ENCODE results near the gene MSX1. TPM values are rescaled to one million over a fixed set of nuclear protein-coding genes. Genes with fewer than 3 reads are reported as not detected.

Gene MSX1
- total RNA-seq, 4 donors from 2014 or later = not detected

GRCh38 chr4:4838051-4838935 lies 21.2 kb upstream of the MSX1 start:
- TF ChIP-seq, protein P1, sequence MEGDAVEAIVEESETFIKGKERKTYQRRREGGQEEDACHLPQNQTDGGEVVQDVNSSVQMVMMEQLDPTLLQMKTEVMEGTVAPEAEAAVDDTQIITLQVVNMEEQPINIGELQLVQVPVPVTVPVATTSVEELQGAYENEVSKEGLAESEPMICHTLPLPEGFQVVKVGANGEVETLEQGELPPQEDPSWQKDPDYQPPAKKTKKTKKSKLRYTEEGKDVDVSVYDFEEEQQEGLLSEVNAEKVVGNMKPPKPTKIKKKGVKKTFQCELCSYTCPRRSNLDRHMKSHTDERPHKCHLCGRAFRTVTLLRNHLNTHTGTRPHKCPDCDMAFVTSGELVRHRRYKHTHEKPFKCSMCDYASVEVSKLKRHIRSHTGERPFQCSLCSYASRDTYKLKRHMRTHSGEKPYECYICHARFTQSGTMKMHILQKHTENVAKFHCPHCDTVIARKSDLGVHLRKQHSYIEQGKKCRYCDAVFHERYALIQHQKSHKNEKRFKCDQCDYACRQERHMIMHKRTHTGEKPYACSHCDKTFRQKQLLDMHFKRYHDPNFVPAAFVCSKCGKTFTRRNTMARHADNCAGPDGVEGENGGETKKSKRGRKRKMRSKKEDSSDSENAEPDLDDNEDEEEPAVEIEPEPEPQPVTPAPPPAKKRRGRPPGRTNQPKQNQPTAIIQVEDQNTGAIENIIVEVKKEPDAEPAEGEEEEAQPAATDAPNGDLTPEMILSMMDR (IDR thresholded peaks at IDR 0.05) = no peak
- no peak for TF ChIP-seq POLR2A (IDR thresholded peaks at IDR 0.05)
- H3K27ac ChIP-seq = no peak overlapping the region

DNA sequence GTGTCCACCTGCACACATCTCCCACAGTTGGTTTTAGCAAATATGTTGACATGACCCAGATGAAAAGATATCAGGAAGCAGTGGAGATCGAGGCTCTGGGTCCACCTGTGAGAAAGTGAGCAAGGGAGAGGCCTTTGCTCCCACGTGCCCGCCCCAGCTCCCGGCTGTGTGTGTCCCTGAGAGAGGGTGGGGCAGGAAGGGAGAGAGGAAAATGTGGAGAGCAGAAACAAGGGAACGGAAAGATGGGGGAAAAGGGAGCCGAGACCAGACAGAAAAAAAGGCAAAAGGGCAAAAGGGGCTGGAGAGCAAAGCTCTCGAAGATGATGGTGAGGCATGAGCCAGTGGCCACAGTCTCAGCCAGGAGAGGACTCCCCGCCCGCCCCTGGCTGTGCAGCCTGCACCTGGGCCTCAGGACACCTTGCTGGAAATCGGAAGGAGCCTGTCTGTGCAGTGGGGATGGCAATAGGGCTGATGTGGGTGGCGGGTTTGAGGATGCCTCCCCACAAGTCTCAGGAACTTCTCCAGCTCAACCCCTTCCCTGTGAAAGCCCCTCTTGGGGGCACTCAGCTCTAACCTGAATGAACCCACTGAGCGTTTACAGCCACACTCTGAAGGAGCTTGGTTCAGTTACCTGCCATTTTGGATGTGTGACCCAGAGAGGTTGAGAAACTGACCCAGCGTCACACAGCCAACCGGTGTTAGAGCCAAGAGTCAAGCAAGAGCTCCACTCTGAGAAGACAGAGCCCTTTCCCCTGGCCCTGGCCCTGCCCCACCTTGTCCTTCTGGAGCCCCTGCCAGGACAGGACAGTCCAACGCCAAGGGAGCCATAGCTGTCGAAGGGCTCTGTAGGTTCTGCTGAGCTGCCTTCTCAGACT lies 20.3 kb upstream of the MSX1 start:
- no peak overlapping the region for H3K4me3 ChIP-seq
- no peaks in the 10 kb centered on the region for H3K4me1 ChIP-seq
- H3K36me3 ChIP-seq = no peaks in the 10 kb centered on the region
- no peaks in the 10 kb centered on the region for H3K9me3 ChIP-seq
- no peak for DNase-seq
- no peak overlapping the region for H3K27ac ChIP-seq
- H3K27me3 ChIP-seq = no peaks in the 10 kb centered on the region
- TF ChIP-seq, protein P1 (IDR thresholded peaks at IDR 0.05) = no peak
- no peak for TF ChIP-seq POLR2A (IDR thresholded peaks at IDR 0.05)

More at GRCh38 chr4:4838051-4838935, 21.2 kb upstream of the MSX1 start:
- H3K27me3 ChIP-seq = no peaks in the 10 kb centered on the region
- no peaks in the 10 kb centered on the region for H3K4me1 ChIP-seq
- H3K4me3 ChIP-seq = no peak overlapping the region
- no peaks in the 10 kb centered on the region for H3K36me3 ChIP-seq
- H3K9me3 ChIP-seq = no peaks in the 10 kb centered on the region
- DNase-seq = no peak

GRCh38 chr4:4840351-4840750 lies 19.1 kb upstream of the MSX1 start:
- no peaks in the 10 kb centered on the region for H3K9me3 ChIP-seq
- H3K36me3 ChIP-seq = no peaks in the 10 kb centered on the region
- TF ChIP-seq, protein P1 (IDR thresholded peaks at IDR 0.05) = no peak
- no peak for TF ChIP-seq POLR2A (IDR thresholded peaks at IDR 0.05)
- H3K4me1 ChIP-seq = no peaks in the 10 kb centered on the region
- H3K4me3 ChIP-seq = no peak overlapping the region
- no peak overlapping the region for H3K27ac ChIP-seq
- DNase-seq = no peak
- H3K27me3 ChIP-seq = no peaks in the 10 kb centered on the region

DNA sequence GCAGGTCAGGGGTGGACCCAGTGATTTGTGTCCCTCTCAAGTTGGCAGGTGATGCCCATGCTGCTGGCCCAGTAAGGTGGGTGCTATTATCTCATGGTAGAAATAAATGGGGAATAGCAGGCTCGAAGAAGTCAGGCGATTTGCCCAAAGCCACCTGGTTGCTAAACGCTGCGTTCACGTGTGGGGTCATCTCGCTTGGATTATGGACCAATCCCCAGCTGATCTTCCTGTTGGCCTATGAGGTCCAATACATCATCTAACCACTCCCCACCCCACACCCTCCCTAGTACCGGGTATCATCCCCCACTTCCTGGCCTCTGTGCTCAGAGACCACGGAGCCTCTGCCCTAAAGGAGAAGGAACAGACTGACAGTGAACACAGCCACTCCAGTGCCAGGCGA lies 18.3 kb upstream of the MSX1 start:
- Histone ChIP-seq H3K4me3 (no peak overlapping the region), H3K36me3 (no peaks in the 10 kb centered on the region), H3K27me3 (no peaks in the 10 kb centered on the region), H3K9me3 (no peaks in the 10 kb centered on the region), H3K4me1 (no peaks in the 10 kb centered on the region), H3K27ac (no peak overlapping the region)
- DNase-seq = no peak
- TF ChIP-seq POLR2A (IDR thresholded peaks at IDR 0.05) = no peak
- TF ChIP-seq, protein P1 (IDR thresholded peaks at IDR 0.05) = no peak

GRCh38 chr4:4842476-4843441 lies 16.7 kb upstream of the MSX1 start:
- no peaks in the 10 kb centered on the region for H3K27me3 ChIP-seq
- TF ChIP-seq, protein P1 (IDR thresholded peaks at IDR 0.05) = no peak
- TF ChIP-seq POLR2A (IDR thresholded peaks at IDR 0.05) = no peak
- H3K27ac ChIP-seq = no peak overlapping the region
- no peaks in the 10 kb centered on the region for H3K9me3 ChIP-seq
- peak in 1 of 3 donors; percentile 23 for DNase-seq
- H3K4me1 ChIP-seq = no peaks in the 10 kb centered on the region
- H3K36me3 ChIP-seq = no peaks in the 10 kb centered on the region
- no peak overlapping the region for H3K4me3 ChIP-seq
